DLD1 (cell line): ENCODE data around the gene BICDL1.

Source experiments
- in situ Hi-C: cut with HindIII; loops from 2 replicates; pipeline ENCODE4 v1.10.0; 2017; ENCODE audit warnings: low sequenced_read_pairs

Gene BICDL1

GRCh38 chr12:120099738-120100137, 110.7 kb downstream of the BICDL1 start:
- in situ Hi-C loops = no loop called here

- in situ Hi-C loops = no loop called here
Observed at GRCh38 chr12:120100630-120101029, 111.6 kb downstream of the BICDL1 start.

- in situ Hi-C loops = no loop called here
Observed at GRCh38 chr12:120101182-120101581, 112.1 kb downstream of the BICDL1 start.

- in situ Hi-C loops = no loop called here
Observed at GRCh38 chr12:120101617-120102016, 112.6 kb downstream of the BICDL1 start.

GRCh38 chr12:120102189-120103043, 113.4 kb downstream of the BICDL1 start:
- in situ Hi-C loops = no loop called here

GRCh38 chr12:120103044-120103338, 114.0 kb downstream of the BICDL1 start:
- in situ Hi-C loops = no loop called here

GRCh38 chr12:120103371-120103770, 114.3 kb downstream of the BICDL1 start:
- in situ Hi-C loops = no loop called here

- in situ Hi-C loops = no loop called here
Observed at GRCh38 chr12:120106151-120106550, 117.1 kb downstream of the BICDL1 start.

GRCh38 chr12:120109570-120110267, 120.7 kb downstream of the BICDL1 start:
- in situ Hi-C loops = no loop called here

GRCh38 chr12:120110550-120111501, 121.8 kb downstream of the BICDL1 start:
- in situ Hi-C loops = no loop called here

- in situ Hi-C loops = no loop called here
Observed at GRCh38 chr12:120115066-120115465, 126.0 kb downstream of the BICDL1 start.

GRCh38 chr12:120115692-120116440, 126.8 kb downstream of the BICDL1 start:
- in situ Hi-C loops = no loop called here

GRCh38 chr12:120116441-120116791, 127.4 kb downstream of the BICDL1 start, which contains the start of gene RAB35:
RAB35 (minus strand) TSS chr12:120116753; CDS start chr12:120116650, 103 bp downstream.
- in situ Hi-C loops = no loop called here

GRCh38 chr12:120116792-120117651, 128.0 kb downstream of the BICDL1 start:
- in situ Hi-C loops = no loop called here

- in situ Hi-C loops = no loop called here
Observed at GRCh38 chr12:120117961-120118320, 128.9 kb downstream of the BICDL1 start.

- in situ Hi-C loops = no loop called here
Observed at GRCh38 chr12:120118321-120119061, 129.5 kb downstream of the BICDL1 start.

GRCh38 chr12:120119271-120119973, 130.4 kb downstream of the BICDL1 start:
- in situ Hi-C loops = no loop called here

- in situ Hi-C loops = no loop called here
Observed at GRCh38 chr12:120121343-120121742, 132.3 kb downstream of the BICDL1 start.
